ENCODE results near the gene RNF115. TPM values are rescaled to one million over a fixed set of nuclear protein-coding genes. Genes with fewer than 3 reads are reported as not detected.
"Not testable (repeated sequence)": the region's sequence is repeated elsewhere in the genome, so short reads cannot be mapped to it uniquely, and the experiment has no call there.

The RNF115 gene
- total and polyA plus RNA-seq, 7 donors = 3.2 to 81.6 (median 45.9) TPM

- peaks cover 10% of the 10 kb centered on the region for H3K4me1 ChIP-seq
- intact Hi-C loops (cut with DNase I) = loop anchor here (1.0 to 5.0 kb wide), 3 partner anchors 67 to 168 kb away; partner anchors contain the start of gene ITGA10 (in 1 of the 2)
- no peaks in the 10 kb centered on the region for H3K9me3 ChIP-seq
- peak; percentile 84 to 92 for DNase-seq
- H3K36me3 ChIP-seq (ENCODE audit: insufficient read depth in 1 of 2, low read depth in 1 of 2) = peaks cover 17 to 64% of the 10 kb centered on the region in 2 donors
- WGBS, 3 donors = 2 to 3% (median 2%) methylated on average over 47 to 50 of the region's 50 CpGs
- H3K27me3 ChIP-seq (ENCODE audit: insufficient read depth in 3 of 3, low read length in 2 of 3) = no peaks in the 10 kb centered on the region
- H3K4me3 ChIP-seq = peak within 1 kb of the TSS; percentile 78
- TF ChIP-seq, protein P1, sequence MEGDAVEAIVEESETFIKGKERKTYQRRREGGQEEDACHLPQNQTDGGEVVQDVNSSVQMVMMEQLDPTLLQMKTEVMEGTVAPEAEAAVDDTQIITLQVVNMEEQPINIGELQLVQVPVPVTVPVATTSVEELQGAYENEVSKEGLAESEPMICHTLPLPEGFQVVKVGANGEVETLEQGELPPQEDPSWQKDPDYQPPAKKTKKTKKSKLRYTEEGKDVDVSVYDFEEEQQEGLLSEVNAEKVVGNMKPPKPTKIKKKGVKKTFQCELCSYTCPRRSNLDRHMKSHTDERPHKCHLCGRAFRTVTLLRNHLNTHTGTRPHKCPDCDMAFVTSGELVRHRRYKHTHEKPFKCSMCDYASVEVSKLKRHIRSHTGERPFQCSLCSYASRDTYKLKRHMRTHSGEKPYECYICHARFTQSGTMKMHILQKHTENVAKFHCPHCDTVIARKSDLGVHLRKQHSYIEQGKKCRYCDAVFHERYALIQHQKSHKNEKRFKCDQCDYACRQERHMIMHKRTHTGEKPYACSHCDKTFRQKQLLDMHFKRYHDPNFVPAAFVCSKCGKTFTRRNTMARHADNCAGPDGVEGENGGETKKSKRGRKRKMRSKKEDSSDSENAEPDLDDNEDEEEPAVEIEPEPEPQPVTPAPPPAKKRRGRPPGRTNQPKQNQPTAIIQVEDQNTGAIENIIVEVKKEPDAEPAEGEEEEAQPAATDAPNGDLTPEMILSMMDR (IDR thresholded peaks at IDR 0.05) = peak; percentile 92
- ATAC-seq = peak; percentile 87 to 94 (median 90)
- H3K27ac ChIP-seq = peak within 1 kb of the TSS; percentile 78
Measured at GRCh38 chr1:145845514-145846161, 21.7 kb upstream of the RNF115 start, which contains the start of gene NUDT17. TSS of gene NUDT17 (plus strand) at chr1:145845630. CDS start at chr1:145845641, 11 bp downstream.

DNA sequence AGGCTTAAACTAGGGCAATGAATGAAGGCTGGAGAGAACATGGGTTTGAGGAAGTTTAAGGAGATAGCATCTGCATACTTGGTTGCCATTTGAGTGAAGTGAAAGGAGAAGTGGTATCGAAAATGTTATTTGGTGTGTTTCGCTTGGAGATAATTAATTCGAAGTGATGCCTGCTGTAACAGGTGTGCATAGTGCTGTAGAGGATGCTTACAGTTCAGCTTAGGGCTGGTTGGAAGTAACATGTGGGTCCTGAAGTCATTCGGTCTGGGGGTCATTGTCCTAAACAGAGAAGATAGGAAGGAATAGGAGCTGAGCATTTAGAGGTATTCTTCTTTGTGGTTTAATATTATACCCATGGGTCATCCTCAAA lies 21.2 kb upstream of the RNF115 start:
- Histone ChIP-seq H3K9me3 (no peaks in the 10 kb centered on the region), H3K36me3 (ENCODE audit: insufficient read depth in 1 of 2, low read depth in 1 of 2) (peaks cover 17 to 64% of the 10 kb centered on the region in 2 donors), H3K27ac (peak overlapping the region; percentile 78), H3K27me3 (ENCODE audit: insufficient read depth in 3 of 3, low read length in 2 of 3) (no peaks in the 10 kb centered on the region), H3K4me1 (peaks cover 10% of the 10 kb centered on the region), H3K4me3 (peak overlapping the region; percentile 78)
- WGBS, 3 donors = 2 to 10% (median 3%) methylated on average over 4 of the region's 4 CpGs
- DNase-seq (no peak), ATAC-seq (peak; percentile 28 to 54 (median 38))
- intact Hi-C loops (cut with DNase I) = loop anchor here (1.0 to 5.0 kb wide), 3 partner anchors 67 to 168 kb away; partner anchors contain the start of gene ITGA10 (in 1 of the 2)
- TF ChIP-seq, protein P1 (IDR thresholded peaks at IDR 0.05) = no peak

DNA sequence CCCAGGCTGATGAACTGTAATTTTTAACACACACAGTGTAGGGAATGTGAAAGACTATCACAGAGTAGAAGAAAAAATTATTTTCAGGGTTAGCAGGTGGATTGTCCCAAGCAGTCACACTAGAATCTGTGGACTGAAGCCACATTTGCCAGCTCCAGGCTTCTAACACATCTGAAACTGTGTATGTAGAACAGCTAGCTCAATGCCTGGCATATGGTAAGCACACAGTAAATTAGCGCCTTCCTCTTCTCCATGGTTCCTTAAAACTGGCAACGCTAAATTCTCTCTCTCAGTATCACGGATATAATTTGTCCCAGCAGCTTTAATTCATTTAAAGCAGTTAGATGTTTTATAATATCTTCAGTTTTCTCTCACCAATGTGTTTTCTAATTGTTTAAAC lies 19.1 kb upstream of the RNF115 start:
- 79 to 86% (median 82%) methylated on average over 3 of the region's 3 CpGs for WGBS, 3 donors
- no peak for ATAC-seq
- intact Hi-C loops (cut with DNase I) = no loop called here

DNA sequence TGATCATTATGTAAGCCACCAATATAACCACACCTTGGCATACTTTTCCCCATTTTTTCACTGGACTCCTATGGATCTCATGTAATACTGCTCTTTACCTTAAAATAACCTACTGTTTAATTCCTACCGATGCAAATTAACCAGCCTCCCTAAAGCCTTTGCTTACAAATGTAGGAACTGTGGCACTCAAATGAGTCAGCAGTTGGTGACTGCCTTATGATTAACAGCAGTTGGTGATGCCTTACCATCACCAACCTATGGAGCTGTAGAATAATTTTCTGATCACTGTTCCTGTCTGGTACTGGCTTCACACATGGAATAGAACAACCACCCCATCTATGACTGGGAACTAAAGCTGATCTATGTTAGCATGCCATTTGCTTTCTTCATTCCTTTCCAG lies 13.8 kb upstream of the RNF115 start:
- H3K4me3 ChIP-seq = no peak overlapping the region
- intact Hi-C loops (cut with DNase I) = no loop called here
- no peak for ATAC-seq
- H3K4me1 ChIP-seq = no peaks in the 10 kb centered on the region
- WGBS, 3 donors = 97 to 100% (median 97%) methylated on average over 1 of the region's 1 CpG
- TF ChIP-seq, protein P1 (IDR thresholded peaks at IDR 0.05) = no peak
- H3K9me3 ChIP-seq = no peaks in the 10 kb centered on the region
- no peaks in the 10 kb centered on the region for H3K27me3 ChIP-seq (ENCODE audit: insufficient read depth in 3 of 3, low read length in 2 of 3)
- DNase-seq = no peak
- no peak overlapping the region for H3K27ac ChIP-seq
- H3K36me3 ChIP-seq (ENCODE audit: insufficient read depth in 1 of 2, low read depth in 1 of 2) = peaks cover 20 to 100% of the 10 kb centered on the region in 2 donors

More for the DNA sequence above, 19.1 kb upstream of the RNF115 start:
- TF ChIP-seq, protein P1 (IDR thresholded peaks at IDR 0.05) = no peak
- Histone ChIP-seq H3K9me3 (no peaks in the 10 kb centered on the region), H3K27ac (no peak overlapping the region), H3K27me3 (ENCODE audit: insufficient read depth in 3 of 3, low read length in 2 of 3) (no peaks in the 10 kb centered on the region), H3K4me3 (no peak overlapping the region), H3K36me3 (ENCODE audit: insufficient read depth in 1 of 2, low read depth in 1 of 2) (peaks cover 13 to 64% of the 10 kb centered on the region in 2 donors), H3K4me1 (peaks cover 10% of the 10 kb centered on the region)
- no peak for DNase-seq

DNA sequence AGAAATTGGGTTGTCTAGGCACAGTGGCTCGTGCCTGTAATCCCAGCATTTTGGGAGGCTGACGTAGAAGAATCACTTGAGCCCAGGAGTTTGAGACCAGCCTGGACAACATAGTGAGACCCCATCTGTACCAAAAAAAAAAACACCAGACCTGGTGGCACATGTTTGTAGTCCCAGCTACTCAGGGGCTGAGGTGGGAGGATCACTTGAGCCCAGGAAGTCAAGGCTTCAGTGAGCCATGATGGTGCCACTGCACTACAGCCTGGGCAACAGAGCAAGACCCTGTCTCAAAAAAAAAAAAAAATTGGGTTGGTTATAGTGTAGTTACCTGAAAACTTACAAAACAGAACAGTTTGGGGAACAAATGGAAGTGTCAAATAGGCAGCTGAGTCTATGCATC lies 6.9 kb upstream of the RNF115 start:
- H3K4me1 ChIP-seq; DNase-seq; H3K27ac ChIP-seq; H3K9me3 ChIP-seq; intact Hi-C loops (cut with DNase I); ATAC-seq; H3K27me3 ChIP-seq (ENCODE audit: insufficient read depth in 3 of 3, low read length in 2 of 3); H3K4me3 ChIP-seq: not testable (repeated sequence)
- WGBS, 3 donors = 98 to 100% (median 98%) methylated on average over 2 of the region's 2 CpGs
- peaks cover 23 to 100% of the 10 kb centered on the region in 2 donors for H3K36me3 ChIP-seq (ENCODE audit: insufficient read depth in 1 of 2, low read depth in 1 of 2)
